HG03103 (cell line): ENCODE results near the gene NEK5.
"Not testable (repeated sequence)": the region's sequence is repeated elsewhere in the genome, so short reads cannot be mapped to it uniquely, and the experiment has no call there.

Experiments used
- ATAC-seq: cut with Tn5 transposase; IDR thresholded peaks from one replicate; pipeline ENCODE4 v1.9.1; 2021; ENCODE audit warnings: low read depth; ENCODE audit not compliant: unreplicated experiment

The NEK5 gene

GRCh38 chr13:52141299-52141698 lies 12.4 kb upstream of the NEK5 start:
- no peak for ATAC-seq

GRCh38 chr13:52137489-52137888 lies 8.6 kb upstream of the NEK5 start:
- ATAC-seq, result no peak

- no peak for ATAC-seq
These were observed 7.9 kb upstream of the NEK5 start for GRCh38 chr13:52136763-52137162.

GRCh38 chr13:52130641-52131040 lies 1.8 kb upstream of the NEK5 start:
- ATAC-seq, result no peak

GRCh38 chr13:52127783-52128702 lies 830 bp downstream of the NEK5 start:
- ATAC-seq, result peak; percentile 47

GRCh38 chr13:52127378-52127777 lies 1.5 kb downstream of the NEK5 start:
- no peak for ATAC-seq

GRCh38 chr13:52125547-52125946 lies 3.3 kb downstream of the NEK5 start:
- no peak for ATAC-seq

- ATAC-seq, result no peak
These were observed 10.3 kb downstream of the NEK5 start for GRCh38 chr13:52118595-52118994.

GRCh38 chr13:52118095-52118494 lies 10.8 kb downstream of the NEK5 start:
- no peak for ATAC-seq

GRCh38 chr13:52112591-52112990 lies 16.3 kb downstream of the NEK5 start:
- no peak for ATAC-seq

GRCh38 chr13:52109116-52109670 lies 19.7 kb downstream of the NEK5 start:
- ATAC-seq, result no peak

- no peak for ATAC-seq
These were observed 23.0 kb downstream of the NEK5 start for GRCh38 chr13:52105841-52106240.

GRCh38 chr13:52104624-52105023 lies 24.2 kb downstream of the NEK5 start:
- ATAC-seq, result no peak

GRCh38 chr13:52103386-52103785 lies 25.5 kb downstream of the NEK5 start:
- no peak for ATAC-seq

GRCh38 chr13:52102423-52102822 lies 26.4 kb downstream of the NEK5 start:
- not testable (repeated sequence) for ATAC-seq

GRCh38 chr13:52097197-52097596 lies 31.7 kb downstream of the NEK5 start:
- ATAC-seq, result no peak

GRCh38 chr13:52096748-52097147 lies 32.1 kb downstream of the NEK5 start:
- ATAC-seq, result no peak

- ATAC-seq, result no peak
These were observed 32.8 kb downstream of the NEK5 start for GRCh38 chr13:52096062-52096461.

- no peak for ATAC-seq
These were observed 36.8 kb downstream of the NEK5 start for GRCh38 chr13:52092087-52092486.

GRCh38 chr13:52091473-52091872 lies 37.4 kb downstream of the NEK5 start:
- ATAC-seq, result no peak

- no peak for ATAC-seq
These were observed 43.5 kb downstream of the NEK5 start for GRCh38 chr13:52085421-52085820.

- not testable (repeated sequence) for ATAC-seq
These were observed 43.9 kb downstream of the NEK5 start for GRCh38 chr13:52084981-52085380.
